Hematopoietic multipotent progenitor cell treated with erythropoietin and hydrocortisone succinate and interleukin-3 and kit ligand, for 4 days (in vitro differentiated cells): Measurements from ENCODE around the gene IFITM2.

Experiments used
- DNase-seq: peaks from one replicate; pipeline ENCODE4 v3.0.0-alpha.2; 2015

The IFITM2 gene

DNA sequence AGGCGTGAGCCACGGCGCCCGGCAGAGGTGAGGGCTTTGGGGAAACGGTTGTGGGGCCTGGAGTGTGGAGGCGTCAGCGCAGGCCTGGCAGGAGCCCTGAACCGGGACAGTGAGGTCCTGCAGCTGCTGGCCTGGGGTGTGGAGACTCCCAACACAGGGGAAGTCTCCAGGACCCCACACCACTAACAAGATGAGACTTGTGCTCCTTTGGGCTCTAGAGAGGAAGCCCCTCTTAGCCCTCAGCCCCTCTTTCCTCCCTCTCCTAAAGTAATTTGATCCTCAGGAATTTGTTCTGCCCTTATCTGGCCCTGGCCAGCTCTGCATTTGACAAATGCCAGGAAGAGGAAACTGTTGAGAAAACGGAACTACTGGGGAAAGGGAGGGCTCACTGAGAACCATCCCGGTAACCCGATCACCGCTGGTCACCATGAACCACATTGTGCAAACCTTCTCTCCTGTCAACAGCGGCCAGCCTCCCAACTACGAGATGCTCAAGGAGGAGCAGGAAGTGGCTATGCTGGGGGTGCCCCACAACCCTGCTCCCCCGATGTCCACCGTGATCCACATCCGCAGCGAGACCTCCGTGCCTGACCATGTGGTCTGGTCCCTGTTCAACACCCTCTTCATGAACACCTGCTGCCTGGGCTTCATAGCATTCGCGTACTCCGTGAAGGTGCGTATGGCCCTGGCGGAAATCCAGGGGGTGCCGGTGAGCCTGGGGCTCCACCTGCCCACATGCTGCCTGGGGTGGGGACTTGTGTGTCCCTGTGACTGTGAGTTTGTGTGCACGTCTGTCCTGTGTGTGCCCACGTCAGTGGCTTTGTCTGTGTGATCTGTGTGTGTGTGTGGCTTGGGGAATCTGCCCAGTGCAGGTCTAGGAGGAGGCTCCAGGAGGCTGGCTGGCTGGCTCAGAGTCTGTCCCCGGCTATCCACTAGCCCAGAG, at the start of gene IFITM2:
Gene IFITM2, plus strand, starts transcription at position 51 of the 943 bp plus-strand sequence. Its CDS starts 377 bp downstream, at position 428.
- peak; percentile 86 for DNase-seq

DNA sequence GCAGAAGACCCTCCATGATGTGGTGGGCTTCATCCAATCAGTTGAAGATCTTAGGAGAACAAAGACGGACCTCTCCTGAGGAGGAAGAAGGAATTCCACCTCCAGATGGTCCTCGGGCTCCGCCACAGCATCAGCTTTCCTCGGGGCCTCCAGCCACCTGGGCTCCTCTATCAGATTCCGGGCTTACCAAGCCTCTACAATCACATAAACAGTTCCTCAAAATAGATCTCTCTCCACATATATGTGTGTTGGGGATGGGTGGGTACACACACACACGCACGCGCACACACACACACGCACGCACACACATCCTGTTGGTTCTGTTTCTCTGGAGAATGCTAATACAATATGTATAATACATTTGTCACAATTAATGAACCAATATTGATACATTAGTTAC, 48.2 kb upstream of the IFITM2 start:
- DNase-seq, result no peak

DNA sequence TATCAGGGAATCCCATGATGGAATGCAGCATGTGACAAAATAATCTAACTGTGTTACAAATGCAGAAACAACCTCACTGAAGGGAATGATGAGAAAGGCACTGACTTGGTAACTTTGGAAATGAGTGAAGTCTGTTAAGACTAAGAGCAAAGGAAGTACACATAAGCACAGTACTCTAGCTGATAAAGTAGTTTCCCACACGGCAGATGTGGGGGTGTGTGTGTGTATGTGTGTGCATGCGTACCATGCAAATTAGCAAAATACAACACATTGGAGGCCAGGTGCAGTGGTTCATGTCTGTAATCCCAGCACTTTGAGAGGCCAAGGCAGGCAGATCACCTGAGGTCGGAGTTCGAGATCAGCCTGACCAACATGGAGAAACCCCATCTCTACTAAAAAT, 46.0 kb upstream of the IFITM2 start:
- DNase-seq, result no peak

DNA sequence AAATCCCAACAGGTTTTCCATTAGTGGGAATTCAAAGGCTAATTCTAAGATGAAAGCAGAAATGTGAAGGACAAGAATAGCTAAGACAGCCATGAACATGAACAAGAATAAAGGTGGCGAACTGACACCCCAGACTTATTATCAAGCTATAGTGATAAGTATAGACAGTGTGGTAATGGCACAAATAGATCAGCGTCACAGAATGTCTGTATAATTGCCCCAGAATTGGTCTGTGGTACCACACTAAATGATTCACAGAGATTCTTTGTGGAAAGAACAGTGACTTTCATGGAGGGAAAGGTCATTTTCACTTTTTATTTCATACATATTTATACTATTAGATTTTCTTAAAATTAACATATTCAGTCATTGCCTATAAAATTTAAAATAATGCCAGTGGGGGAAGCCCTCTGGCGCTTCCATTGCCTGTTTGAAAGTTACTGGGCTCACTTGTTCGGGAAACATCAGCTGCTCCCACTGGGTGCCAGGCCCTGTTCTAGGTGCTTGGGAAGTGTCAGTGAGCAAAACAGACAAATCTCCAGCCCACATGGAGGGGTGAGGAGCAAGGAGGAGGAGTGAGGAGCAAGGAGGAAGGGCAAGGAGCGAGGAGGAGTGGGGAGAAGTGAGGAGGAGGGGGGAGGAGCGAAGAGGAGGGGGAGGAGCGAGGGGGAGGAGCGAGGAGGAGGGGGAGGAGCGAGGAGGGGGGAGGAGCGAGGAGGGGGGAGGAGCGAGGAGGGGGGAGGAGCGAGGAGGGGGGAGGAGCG, 40.8 kb upstream of the IFITM2 start:
- DNase-seq, result peak; percentile 39

DNA sequence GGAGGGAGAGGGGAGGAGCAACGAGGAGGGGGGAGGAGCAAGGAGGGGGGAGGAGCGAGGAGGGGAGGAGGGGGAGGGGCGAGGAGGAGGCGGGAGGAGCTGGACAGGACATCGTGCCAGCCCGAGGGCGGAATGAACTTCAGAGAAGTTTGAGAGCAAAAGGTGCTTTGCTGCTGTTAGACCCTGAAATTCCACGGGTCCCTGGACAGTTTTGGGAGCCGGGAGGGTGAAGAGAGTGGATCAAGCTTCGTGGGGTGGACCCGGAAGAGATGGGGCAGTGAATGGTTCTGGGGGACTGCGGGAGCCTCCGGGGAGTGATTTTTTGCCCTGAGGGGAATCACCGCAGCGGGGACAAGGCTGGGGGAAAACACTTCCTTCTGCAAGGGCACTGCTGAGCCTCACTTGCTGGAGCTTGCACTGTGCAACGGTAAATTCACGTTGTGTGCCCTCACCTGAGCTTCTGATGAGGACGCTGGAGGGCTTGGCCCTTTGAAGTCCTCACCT, 40.1 kb upstream of the IFITM2 start:
- peak; percentile 78 for DNase-seq

DNA sequence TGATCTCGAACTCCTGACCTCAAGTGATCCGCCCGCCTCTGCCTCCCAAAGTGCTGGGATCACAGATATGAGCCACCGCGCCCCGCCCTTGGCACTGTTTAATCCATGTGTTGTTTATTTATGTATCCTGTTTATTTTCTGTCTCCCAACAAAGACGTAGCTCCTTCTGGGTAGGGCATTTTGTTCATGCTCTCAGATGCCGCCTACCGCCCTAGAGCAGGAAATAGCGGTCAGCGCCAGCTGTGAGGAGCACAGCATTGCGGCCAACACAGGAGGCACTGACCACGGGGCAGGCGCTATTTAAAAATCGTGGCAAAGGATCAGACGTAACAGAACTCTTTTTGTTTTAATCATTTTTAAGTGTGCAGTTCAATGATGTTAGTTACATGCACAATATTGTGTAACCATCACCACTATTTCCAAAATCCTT, 38.9 kb upstream of the IFITM2 start:
- peak; percentile 92 for DNase-seq

DNA sequence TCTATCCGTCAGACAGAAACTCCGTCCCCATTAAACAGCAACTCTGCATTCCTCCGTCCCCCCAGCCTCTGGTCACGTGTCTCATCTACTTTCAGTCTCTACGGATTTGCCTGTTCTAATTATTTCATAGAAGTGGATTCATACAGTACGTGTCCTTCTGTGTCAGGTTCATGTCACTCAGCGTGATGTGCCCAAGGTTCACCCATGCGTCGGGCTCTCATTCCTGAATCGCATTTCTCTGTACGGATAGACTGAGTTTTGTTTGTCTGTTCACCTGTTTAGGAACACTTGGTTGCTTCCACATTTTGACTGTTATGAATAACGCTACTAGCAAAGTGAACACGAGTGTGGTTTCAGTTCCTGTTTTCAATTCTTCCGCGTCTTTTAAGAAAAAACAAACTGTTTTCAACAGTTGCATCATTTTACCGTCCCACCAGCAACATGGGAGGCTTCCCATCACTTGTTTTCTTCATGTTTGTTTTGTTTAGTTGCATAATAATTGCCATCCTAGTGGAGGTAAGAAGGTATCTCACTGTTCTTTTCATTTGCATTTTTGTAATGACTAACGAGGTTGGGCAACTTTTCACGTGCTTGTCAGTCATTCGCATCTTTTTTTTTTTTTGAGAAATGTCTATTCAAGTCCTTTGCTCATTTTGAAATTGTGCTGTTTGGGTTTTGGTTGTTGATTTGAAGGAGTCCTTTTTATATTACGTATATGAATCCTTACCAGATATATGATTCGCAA, 38.3 kb upstream of the IFITM2 start:
- DNase-seq, result peak; percentile 85

DNA sequence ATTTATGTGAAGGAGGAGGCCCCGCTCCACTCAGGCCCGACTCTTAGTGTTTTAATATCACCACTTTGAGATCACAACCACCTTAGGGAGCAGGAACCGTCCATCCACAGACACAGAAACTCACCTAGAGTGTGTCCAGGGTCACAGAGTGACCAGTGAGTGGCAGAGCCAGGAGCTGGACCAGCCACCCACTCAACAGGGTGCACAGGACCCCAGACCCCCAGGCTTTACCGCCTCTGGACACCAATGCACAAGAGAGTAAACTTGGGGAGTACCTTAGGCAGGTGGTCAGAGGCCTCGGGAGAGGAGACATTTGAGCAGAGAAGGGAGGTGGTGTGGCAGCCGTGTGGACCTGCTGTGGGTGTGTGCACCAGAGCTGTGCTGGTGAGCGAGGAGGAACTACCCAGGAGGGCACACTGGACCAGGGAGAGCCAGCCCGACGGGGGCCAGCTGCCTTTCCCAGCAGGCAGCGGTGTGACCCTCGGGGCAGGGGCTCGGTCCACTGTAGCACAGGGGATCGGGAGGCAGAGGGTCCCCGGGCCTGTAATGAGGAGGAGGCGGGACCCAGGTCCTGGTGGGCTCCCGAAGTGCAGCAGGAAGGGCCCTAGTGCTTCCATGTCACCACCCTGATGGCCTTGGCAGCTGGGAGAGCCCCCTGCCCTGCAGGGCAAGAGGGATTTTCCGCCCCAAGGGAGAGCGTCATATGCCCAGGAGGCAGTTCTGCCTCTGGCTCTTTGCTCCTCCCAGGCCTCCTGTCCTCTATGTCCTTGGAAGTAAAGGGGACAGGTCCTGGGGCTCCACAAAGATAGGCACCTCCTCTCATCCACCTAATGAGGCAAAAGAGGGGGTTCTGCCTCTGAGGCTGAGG, 36.9 kb upstream of the IFITM2 start:
- DNase-seq, result no peak

DNA sequence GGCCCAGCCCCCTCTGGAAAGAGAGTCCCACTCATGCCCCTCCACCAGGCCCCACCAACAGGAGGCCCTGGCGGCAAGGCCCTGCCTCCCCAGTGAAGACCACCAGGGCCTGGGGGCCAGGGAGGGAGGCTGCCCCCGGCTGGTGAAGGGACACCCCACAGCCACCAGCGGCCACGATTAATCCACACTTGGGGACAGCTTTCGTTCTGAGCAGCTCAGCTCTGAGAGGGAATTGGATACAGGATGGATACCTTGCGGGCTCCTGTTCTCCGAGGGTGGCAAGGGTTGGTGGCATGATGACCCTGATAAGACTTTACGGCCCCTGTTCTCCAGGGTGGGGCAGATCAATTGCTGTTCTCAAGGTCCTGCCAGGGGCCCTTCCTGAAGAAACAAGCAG, 36.3 kb upstream of the IFITM2 start:
- DNase-seq, result no peak

DNA sequence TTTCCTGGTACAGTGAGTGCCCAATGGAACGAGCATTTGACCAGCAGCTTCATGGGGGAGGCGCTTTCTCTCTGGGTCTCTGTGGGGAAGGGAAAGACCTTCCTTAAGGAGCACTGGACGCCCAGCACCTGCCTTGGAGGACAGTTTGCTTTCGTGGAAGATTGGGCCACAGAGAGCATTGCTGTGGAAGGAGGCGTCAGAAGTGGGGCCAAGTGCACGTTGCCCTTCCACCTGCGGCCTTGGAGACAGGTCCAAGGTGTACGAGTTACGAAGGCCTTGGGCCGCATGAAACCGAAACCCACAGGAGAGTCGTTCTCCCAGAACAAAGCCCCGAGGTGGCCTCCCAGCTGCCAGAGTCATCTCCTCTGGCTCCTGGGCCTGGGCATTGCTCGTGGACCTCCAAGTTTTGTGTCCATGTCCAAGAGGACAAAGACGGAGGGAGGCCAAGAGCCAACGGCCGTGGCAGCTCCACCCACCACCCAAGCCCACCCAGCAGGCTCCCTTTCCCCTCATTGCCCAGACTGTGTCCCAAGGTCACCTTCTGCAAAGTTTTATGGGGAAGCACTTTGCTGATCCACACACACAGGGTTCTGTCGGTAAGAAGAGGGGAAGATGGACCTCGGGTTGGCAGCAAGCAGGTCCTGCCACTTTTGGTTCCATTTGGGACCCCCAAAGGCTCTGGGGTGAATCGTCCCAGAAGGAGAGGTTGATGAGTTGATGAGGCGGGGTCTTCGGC, 35.3 kb upstream of the IFITM2 start:
- DNase-seq, result no peak

DNA sequence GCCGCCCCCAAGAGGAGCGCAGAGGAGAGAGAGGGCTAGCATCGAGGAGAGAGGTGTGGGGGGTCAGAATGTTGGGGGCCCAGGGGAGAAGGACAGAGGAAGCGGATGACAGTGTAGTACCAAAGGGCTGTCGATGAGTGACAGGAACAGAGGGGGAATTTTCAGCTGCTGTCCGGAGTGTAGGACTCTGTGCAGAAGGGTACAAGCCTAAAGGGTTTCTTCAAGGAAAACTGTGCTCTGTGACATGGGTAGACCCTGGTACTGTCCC, 34.8 kb upstream of the IFITM2 start:
- no peak for DNase-seq

DNA sequence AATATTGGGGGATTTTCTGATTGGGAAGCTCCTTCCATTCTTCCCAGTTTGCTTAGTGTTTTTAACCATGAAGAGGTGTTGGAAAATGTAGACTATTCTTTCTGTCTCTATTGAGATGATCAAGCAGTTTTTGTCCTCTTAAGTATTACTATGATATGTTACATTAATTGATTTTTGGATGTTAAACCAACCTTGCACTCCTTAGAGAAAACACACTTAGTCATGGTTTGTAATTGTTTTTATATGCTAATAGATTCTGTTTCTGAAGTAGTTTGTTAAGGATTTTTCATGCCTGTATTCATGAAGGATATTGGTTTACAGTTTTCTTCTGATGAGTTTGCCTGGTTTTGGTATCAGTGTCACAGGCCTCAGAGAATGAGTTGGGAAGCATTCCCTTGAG, 31.4 kb upstream of the IFITM2 start:
- DNase-seq, result no peak

DNA sequence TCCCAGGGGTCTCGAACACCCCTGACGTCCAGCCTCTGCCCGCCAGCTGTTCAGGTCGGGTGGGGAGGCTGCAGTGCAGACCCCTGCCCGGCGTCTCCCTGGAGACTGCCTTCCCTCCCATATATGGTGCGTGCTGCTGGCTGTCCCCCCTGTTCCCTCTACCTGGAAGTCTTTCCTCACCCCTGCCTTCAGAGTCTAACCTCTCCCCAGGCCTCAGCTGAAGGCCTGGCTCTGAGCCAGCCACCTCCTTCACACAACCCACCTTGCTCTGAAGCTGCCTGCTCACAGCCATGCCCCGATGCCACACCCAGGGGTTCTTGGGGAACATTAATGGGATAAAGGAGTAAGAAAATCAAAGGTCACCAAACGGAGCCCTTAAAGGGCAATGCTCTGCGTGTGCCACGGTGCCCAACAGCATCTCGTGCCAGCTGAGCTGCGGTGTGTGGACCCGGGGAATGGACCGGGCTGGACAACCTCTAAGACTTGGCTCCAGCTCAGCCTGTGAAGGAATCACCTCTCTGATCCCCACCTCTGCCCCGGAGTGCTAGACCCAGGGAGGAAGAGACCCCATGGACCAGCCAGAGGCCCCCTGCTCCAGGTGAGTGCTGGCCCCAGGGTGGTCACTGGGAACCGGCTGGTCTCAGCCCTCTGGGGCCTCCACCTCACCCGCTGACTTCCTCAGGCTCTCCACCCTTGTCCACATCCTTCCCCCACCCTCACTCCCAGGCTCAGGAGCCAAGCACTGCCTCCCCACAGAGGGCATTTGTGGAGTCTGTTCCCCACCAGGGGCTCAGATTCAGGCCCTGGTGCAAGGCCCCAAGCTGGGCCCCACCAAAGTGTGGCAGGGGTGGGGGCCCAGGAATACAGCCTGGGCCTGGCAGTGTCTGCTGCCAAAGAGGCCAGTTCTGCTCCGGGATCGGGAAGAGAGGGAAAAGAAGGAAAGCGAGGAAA, 29.3 kb upstream of the IFITM2 start, which contains the start of gene NLRP6:
Gene NLRP6, plus strand, starts transcription at position 407 of the 951 bp plus-strand sequence. Its CDS starts 163 bp downstream, at position 570.
- DNase-seq, result no peak

DNA sequence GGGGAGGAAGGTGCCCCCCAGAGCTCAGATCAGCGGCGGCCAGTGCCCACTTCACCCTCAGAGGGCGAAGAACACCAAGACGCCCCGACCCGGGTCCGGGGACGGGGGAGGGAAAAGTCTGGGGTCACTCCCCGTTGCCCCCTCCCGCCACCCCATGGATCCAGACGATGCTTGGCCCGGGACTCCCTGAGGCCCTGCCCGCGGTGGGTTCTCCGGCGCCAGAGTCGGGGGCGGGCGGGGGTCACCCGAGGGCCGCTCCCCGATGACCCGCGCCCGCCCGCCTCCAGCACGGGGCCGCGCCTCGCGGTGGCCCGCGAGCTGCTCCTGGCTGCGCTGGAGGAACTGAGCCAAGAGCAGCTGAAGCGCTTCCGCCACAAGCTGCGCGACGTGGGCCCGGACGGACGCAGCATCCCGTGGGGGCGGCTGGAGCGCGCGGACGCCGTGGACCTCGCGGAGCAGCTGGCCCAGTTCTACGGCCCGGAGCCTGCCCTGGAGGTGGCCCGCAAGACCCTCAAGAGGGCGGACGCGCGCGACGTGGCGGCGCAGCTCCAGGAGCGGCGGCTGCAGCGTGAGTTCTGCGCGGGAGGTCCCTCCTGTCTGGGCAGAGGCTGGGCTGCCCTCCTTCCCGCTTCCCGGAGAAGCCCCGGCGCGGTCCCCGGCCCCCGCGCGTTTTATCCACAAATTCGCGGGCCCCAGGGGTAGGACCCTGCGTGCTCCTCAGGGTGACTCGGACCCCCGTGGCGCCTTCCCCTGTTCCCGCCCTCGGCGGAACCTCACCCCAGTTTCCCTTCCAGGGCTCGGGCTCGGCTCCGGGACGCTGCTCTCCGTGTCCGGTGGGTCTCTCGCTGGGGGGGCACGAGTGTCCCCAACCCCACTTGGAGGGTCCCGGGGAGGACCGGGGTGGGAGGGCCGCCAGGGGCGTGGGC, 28.3 kb upstream of the IFITM2 start:
- no peak for DNase-seq

DNA sequence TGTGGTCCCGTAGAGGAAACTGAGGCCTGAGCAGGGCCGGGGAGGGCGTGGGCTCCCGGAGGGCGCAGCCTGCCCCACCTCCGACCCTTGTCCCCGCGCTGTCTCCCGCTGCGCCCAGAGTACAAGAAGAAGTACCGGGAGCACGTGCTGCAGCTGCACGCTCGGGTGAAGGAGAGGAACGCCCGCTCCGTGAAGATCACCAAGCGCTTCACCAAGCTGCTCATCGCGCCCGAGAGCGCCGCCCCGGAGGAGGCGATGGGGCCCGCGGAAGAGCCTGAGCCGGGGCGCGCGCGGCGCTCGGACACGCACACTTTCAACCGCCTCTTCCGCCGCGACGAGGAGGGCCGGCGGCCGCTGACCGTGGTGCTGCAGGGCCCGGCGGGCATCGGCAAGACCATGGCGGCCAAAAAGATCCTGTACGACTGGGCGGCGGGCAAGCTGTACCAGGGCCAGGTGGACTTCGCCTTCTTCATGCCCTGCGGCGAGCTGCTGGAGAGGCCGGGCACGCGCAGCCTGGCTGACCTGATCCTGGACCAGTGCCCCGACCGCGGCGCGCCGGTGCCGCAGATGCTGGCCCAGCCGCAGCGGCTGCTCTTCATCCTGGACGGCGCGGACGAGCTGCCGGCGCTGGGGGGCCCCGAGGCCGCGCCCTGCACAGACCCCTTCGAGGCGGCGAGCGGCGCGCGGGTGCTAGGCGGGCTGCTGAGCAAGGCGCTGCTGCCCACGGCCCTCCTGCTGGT, 27.5 kb upstream of the IFITM2 start:
- peak; percentile 74 for DNase-seq

DNA sequence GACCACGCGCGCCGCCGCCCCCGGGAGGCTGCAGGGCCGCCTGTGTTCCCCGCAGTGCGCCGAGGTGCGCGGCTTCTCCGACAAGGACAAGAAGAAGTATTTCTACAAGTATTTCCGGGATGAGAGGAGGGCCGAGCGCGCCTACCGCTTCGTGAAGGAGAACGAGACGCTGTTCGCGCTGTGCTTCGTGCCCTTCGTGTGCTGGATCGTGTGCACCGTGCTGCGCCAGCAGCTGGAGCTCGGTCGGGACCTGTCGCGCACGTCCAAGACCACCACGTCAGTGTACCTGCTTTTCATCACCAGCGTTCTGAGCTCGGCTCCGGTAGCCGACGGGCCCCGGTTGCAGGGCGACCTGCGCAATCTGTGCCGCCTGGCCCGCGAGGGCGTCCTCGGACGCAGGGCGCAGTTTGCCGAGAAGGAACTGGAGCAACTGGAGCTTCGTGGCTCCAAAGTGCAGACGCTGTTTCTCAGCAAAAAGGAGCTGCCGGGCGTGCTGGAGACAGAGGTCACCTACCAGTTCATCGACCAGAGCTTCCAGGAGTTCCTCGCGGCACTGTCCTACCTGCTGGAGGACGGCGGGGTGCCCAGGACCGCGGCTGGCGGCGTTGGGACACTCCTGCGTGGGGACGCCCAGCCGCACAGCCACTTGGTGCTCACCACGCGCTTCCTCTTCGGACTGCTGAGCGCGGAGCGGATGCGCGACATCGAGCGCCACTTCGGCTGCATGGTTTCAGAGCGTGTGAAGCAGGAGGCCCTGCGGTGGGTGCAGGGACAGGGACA, 26.7 kb upstream of the IFITM2 start:
- peak; percentile 35 for DNase-seq

DNA sequence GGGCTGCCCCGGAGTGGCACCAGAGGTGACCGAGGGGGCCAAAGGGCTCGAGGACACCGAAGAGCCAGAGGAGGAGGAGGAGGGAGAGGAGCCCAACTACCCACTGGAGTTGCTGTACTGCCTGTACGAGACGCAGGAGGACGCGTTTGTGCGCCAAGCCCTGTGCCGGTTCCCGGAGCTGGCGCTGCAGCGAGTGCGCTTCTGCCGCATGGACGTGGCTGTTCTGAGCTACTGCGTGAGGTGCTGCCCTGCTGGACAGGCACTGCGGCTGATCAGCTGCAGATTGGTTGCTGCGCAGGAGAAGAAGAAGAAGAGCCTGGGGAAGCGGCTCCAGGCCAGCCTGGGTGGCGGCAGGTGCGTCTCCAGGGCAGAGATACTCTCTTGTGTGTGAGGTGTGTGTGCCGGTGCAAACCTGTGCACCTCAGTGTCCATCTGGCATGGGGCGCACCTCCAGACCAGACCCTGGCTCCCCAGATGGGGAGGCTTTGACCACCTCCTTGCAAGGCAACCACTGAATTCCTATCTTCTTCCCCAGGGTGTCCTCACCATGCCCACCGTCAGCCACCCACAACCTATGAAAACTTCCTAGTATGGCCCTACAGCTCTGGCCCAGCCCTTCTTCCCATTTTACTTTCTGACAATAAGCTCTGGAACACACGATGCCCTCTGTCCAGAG, 26.0 kb upstream of the IFITM2 start:
- DNase-seq, result no peak
